ENCODE data around the gene FYB2.

- TF ChIP-seq, protein P1, sequence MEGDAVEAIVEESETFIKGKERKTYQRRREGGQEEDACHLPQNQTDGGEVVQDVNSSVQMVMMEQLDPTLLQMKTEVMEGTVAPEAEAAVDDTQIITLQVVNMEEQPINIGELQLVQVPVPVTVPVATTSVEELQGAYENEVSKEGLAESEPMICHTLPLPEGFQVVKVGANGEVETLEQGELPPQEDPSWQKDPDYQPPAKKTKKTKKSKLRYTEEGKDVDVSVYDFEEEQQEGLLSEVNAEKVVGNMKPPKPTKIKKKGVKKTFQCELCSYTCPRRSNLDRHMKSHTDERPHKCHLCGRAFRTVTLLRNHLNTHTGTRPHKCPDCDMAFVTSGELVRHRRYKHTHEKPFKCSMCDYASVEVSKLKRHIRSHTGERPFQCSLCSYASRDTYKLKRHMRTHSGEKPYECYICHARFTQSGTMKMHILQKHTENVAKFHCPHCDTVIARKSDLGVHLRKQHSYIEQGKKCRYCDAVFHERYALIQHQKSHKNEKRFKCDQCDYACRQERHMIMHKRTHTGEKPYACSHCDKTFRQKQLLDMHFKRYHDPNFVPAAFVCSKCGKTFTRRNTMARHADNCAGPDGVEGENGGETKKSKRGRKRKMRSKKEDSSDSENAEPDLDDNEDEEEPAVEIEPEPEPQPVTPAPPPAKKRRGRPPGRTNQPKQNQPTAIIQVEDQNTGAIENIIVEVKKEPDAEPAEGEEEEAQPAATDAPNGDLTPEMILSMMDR (IDR thresholded peaks at IDR 0.05): no peak
- TF ChIP-seq POLR2A (IDR thresholded peaks at IDR 0.05): no peak
Measured at GRCh38 chr1:56754708-56755479, 64.3 kb downstream of the FYB2 start.
